DOHH2 (cell line): ENCODE measurements around the gene NIM1K.

Source experiments
- EZH2phosphoT487 ChIP-seq: fragments of 200-600 bp; sonication (generic); IDR thresholded peaks from 2 replicates; pipeline ENCODE4 v1.6.1; 2017; ENCODE audit warnings: borderline replicate concordance, mild to moderate bottlenecking, antibody characterized with exemption, low read length, moderate library complexity, mixed read lengths
- TF ChIP-seq, protein P1 (sequence below): fragments of 200-600 bp; sonication (generic); IDR thresholded peaks from one replicate; pipeline ENCODE4 v1.5.1; 2014; ENCODE audit warnings: antibody characterized with exemption, mild to moderate bottlenecking, low read depth, low read length; ENCODE audit not compliant: poor library complexity, severe bottlenecking

DNA sequence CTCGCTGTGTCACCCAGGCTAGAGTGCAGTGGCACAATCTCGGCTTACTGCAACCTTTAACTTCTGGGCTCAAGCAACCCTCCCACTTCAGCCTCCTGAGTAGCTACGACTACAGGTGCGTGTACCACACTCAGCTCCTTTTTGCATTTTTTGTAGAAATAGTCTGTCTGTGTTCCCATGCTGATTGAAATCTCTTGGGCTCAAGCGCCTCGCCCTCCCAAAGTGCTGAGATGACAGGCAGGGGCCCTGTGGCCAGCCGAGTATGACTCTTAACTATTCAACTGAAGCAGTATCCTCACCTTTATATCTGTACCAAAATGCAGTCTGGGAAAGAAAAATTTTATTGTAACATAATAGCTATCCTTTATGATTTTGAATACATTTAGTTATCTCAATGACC, 12.2 kb upstream of the NIM1K start:
- TF ChIP-seq, protein P1, sequence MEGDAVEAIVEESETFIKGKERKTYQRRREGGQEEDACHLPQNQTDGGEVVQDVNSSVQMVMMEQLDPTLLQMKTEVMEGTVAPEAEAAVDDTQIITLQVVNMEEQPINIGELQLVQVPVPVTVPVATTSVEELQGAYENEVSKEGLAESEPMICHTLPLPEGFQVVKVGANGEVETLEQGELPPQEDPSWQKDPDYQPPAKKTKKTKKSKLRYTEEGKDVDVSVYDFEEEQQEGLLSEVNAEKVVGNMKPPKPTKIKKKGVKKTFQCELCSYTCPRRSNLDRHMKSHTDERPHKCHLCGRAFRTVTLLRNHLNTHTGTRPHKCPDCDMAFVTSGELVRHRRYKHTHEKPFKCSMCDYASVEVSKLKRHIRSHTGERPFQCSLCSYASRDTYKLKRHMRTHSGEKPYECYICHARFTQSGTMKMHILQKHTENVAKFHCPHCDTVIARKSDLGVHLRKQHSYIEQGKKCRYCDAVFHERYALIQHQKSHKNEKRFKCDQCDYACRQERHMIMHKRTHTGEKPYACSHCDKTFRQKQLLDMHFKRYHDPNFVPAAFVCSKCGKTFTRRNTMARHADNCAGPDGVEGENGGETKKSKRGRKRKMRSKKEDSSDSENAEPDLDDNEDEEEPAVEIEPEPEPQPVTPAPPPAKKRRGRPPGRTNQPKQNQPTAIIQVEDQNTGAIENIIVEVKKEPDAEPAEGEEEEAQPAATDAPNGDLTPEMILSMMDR, result no peak
- no peak for TF ChIP-seq EZH2phosphoT487
